Stimulated activated CD4-positive, alpha-beta T cell treated with anti-CD3 and anti-CD28 coated beads, Interleukin-4, amount 100 ng/mL, for 4 hours (primary cell): ENCODE data around the gene EDRF1.
A peak's percentile ranks its signal among the peaks of the same experiment; 100 is the strongest.
"Not testable (repeated sequence)": the region's sequence is repeated elsewhere in the genome, so short reads cannot be mapped to it uniquely, and the experiment has no call there.

ENCODE experiments used
- DNase-seq, 2 experiments: peaks; one replicate each; pipeline ENCODE4 v3.0.0-alpha.2; 2020

Gene EDRF1

GRCh38 chr10:125719173-125720001, at the start of gene EDRF1:
Gene EDRF1 (plus strand): TSS chr10:125719709. CDS start chr10:125719808, 99 bp downstream.
- peak; percentile 97 to 100 for DNase-seq

- DNase-seq = no peak
These were observed 46.6 kb upstream of the EDRF1 start for GRCh38 chr10:125672884-125673283.

- no peak for DNase-seq
These were observed 40.1 kb upstream of the EDRF1 start for GRCh38 chr10:125679436-125679835.

GRCh38 chr10:125683063-125683462, 36.4 kb upstream of the EDRF1 start, which contains the start of gene TEX36:
Gene TEX36 (minus strand): TSS chr10:125683163. CDS start chr10:125682989, 174 bp downstream.
- no peak for DNase-seq

- no peak for DNase-seq
These were observed 35.7 kb upstream of the EDRF1 start for GRCh38 chr10:125683821-125684220.

- no peak for DNase-seq
These were observed 34.9 kb upstream of the EDRF1 start for GRCh38 chr10:125684581-125684980.

- DNase-seq = no peak
These were observed 31.9 kb upstream of the EDRF1 start for GRCh38 chr10:125687507-125688185.

GRCh38 chr10:125689955-125690569, 29.4 kb upstream of the EDRF1 start:
- DNase-seq = no peak

GRCh38 chr10:125691160-125691981, 28.1 kb upstream of the EDRF1 start:
- DNase-seq = no peak

- DNase-seq = no peak
These were observed 27.3 kb upstream of the EDRF1 start for GRCh38 chr10:125692196-125692595.

GRCh38 chr10:125692601-125693523, 26.6 kb upstream of the EDRF1 start:
- no peak for DNase-seq

- DNase-seq = no peak
These were observed 26.0 kb upstream of the EDRF1 start for GRCh38 chr10:125693524-125693847.

GRCh38 chr10:125694883-125695282, 24.6 kb upstream of the EDRF1 start:
- no peak for DNase-seq

- DNase-seq = not testable (repeated sequence)
These were observed 22.6 kb upstream of the EDRF1 start for GRCh38 chr10:125696884-125697283.

- no peak for DNase-seq
These were observed 21.0 kb upstream of the EDRF1 start for GRCh38 chr10:125698481-125698998.

- DNase-seq = no peak
These were observed 19.9 kb upstream of the EDRF1 start for GRCh38 chr10:125699562-125700143.

GRCh38 chr10:125700355-125700911, 19.1 kb upstream of the EDRF1 start:
- no peak for DNase-seq

GRCh38 chr10:125707541-125708468, 11.7 kb upstream of the EDRF1 start:
- no peak for DNase-seq

GRCh38 chr10:125708971-125709503, 10.5 kb upstream of the EDRF1 start:
- DNase-seq = no peak
